Neuronal stem cell (in vitro differentiated cells): ENCODE measurements around the gene OR51T1.

Experiments
- DNase-seq: peaks from one replicate; pipeline ENCODE4 v3.0.0-alpha.2; 2013; ENCODE audit warnings: low spot score
- H2AFZ ChIP-seq: one replicate; pipeline ENCODE4 v1.6.1; 2013; ENCODE audit warnings: mild to moderate bottlenecking, low read length, inconsistent platforms
- H2AK5ac ChIP-seq: 2 replicates; pipeline ENCODE4 v1.6.1; 2013; ENCODE audit warnings: low read depth, mild to moderate bottlenecking, inconsistent platforms, low read length, moderate library complexity, mixed read lengths
- H2BK120ac ChIP-seq: 2 replicates; pipeline ENCODE4 v1.6.1; 2013; ENCODE audit warnings: low read depth, mild to moderate bottlenecking, inconsistent platforms, low read length, moderate library complexity, mixed read lengths
- H2BK12ac ChIP-seq: one replicate; pipeline ENCODE4 v1.6.1; 2013; ENCODE audit warnings: low read length, inconsistent platforms
- H2BK15ac ChIP-seq: 2 replicates; pipeline ENCODE4 v1.6.1; 2013; ENCODE audit warnings: mild to moderate bottlenecking, low read length, inconsistent platforms, mixed read lengths
- H2BK5ac ChIP-seq: one replicate; pipeline ENCODE4 v1.6.1; 2013; ENCODE audit warnings: inconsistent platforms, mild to moderate bottlenecking, low read length, moderate library complexity
- H3K14ac ChIP-seq: one replicate; pipeline ENCODE4 v1.6.1; 2013; ENCODE audit warnings: low read length, inconsistent platforms
- H3K18ac ChIP-seq: 2 replicates; pipeline ENCODE4 v1.6.1; 2013; ENCODE audit warnings: low read length, inconsistent platforms
- H3K23ac ChIP-seq: 2 replicates; pipeline ENCODE4 v1.6.1; 2013; ENCODE audit warnings: low read depth, mild to moderate bottlenecking, mixed read lengths, low read length, inconsistent platforms; ENCODE audit not compliant: poor library complexity
- H3K27ac ChIP-seq: replicated peaks from 3 replicates; pipeline ENCODE4 v1.5.1; 2013; ENCODE audit warnings: low read length, inconsistent platforms
- H3K27me3 ChIP-seq, 3 experiments: 2 replicates each; pipeline ENCODE4 v1.6.1; 2013; ENCODE audit warnings: low read length in 3 of 3, mild to moderate bottlenecking in 2 of 3, inconsistent platforms in 1 of 3, low read depth in 1 of 3, mixed read lengths in 1 of 3, moderate library complexity in 1 of 3; ENCODE audit not compliant: control insufficient read depth in 3 of 3, insufficient read depth in 3 of 3
- H3K36me3 ChIP-seq, 2 donors: replicated peaks in 1 of 2; 2 replicates each; pipeline ENCODE4 v1.6.1; 2013; ENCODE audit warnings: low read length in 2 of 2; ENCODE audit not compliant: control insufficient read depth in 2 of 2, insufficient read depth in 2 of 2
- H3K4ac ChIP-seq: 2 replicates; pipeline ENCODE4 v1.6.1; 2013; ENCODE audit warnings: inconsistent platforms, mild to moderate bottlenecking, low read length, moderate library complexity
- H3K4me1 ChIP-seq, 2 donors: 1 replicate in 1 of 2; 2 replicates in 1 of 2; pipeline ENCODE4 v1.6.1; 2013; ENCODE audit warnings: low read length in 2 of 2, low read depth in 1 of 2; ENCODE audit not compliant: control insufficient read depth in 2 of 2, insufficient read depth in 1 of 2
- H3K4me2 ChIP-seq: one replicate; pipeline ENCODE4 v1.6.1; 2013; ENCODE audit warnings: mild to moderate bottlenecking, low read length, inconsistent platforms; ENCODE audit not compliant: insufficient read depth, poor library complexity, severe bottlenecking
- H3K4me3 ChIP-seq, 2 donors: 2 replicates each; pipeline ENCODE4 v1.5.1; 2013; ENCODE audit warnings: low read length in 2 of 2, mild to moderate bottlenecking in 2 of 2, inconsistent platforms in 1 of 2, moderate library complexity in 1 of 2
- H3K79me1 ChIP-seq: one replicate; pipeline ENCODE4 v1.6.1; 2013; ENCODE audit warnings: low read depth, mild to moderate bottlenecking, inconsistent platforms, low read length, moderate library complexity
- H3K9ac ChIP-seq: one replicate; pipeline ENCODE4 v1.6.1; 2013; ENCODE audit warnings: mild to moderate bottlenecking, low read depth, low read length, inconsistent platforms; ENCODE audit not compliant: poor library complexity
- H3K9me3 ChIP-seq, 2 donors: replicated peaks in 1 of 2; 2 replicates each; pipeline versions ENCODE3 to v1.6.1; 2013; ENCODE audit warnings: low read length in 2 of 2, mild to moderate bottlenecking in 2 of 2, inconsistent platforms in 1 of 2, low read depth in 1 of 2, mixed read lengths in 1 of 2, moderate library complexity in 1 of 2; ENCODE audit not compliant: control insufficient read depth in 2 of 2, insufficient read depth in 1 of 2
- H4K8ac ChIP-seq: one replicate; pipeline ENCODE4 v1.6.1; 2013; ENCODE audit warnings: low read depth, mild to moderate bottlenecking, inconsistent platforms, low read length, moderate library complexity
- H4K91ac ChIP-seq: one replicate; pipeline ENCODE4 v1.6.1; 2013; ENCODE audit warnings: low read length, low read depth, mild to moderate bottlenecking, inconsistent platforms; ENCODE audit not compliant: poor library complexity
- WGBS, 2 donors: extraction: QIAGEN DNeasy Blood & Tissue Kit; methylation state at CpG; one replicate each; pipeline ENCODE4 v1.1.7; 2013; ENCODE audit warnings: missing lambda C conversion rate in 2 of 2, mixed read lengths in 1 of 2; ENCODE audit not compliant: insufficient read length in 2 of 2, insufficient replicate concordance in 1 of 2; ENCODE audit errors: extremely low coverage in 2 of 2; 5-methylcytosine and 5-hydroxymethylcytosine counted together

The OR51T1 gene

GRCh38 chr11:4887591-4887990 lies 5.9 kb downstream of the OR51T1 start:
- Histone ChIP-seq H3K27me3 (no peaks in the 10 kb centered on the region), H3K27ac (no peak overlapping the region), H3K4me3 (no peak overlapping the region), H2BK5ac (no peak overlapping the region), H3K4ac (no peak overlapping the region), H3K18ac (no peak overlapping the region), H3K4me2 (no peak overlapping the region), H2BK15ac (no peak overlapping the region), H2BK120ac (no peak overlapping the region), H3K79me1 (no peaks in the 10 kb centered on the region), H4K91ac (no peak overlapping the region), H3K9me3 (no peaks in the 10 kb centered on the region), H4K8ac (no peak overlapping the region), H3K36me3 (no peaks in the 10 kb centered on the region), H3K4me1 (no peaks in the 10 kb centered on the region), H2AK5ac (no peak overlapping the region), H3K9ac (no peak overlapping the region), H2AFZ (no peak overlapping the region), H3K23ac (no peak overlapping the region), H3K14ac (no peak overlapping the region), H2BK12ac (no peak overlapping the region)
- no peak for DNase-seq
- no CpG with 5 or more reads among the region's 1 CpG for WGBS, 2 donors

- H3K14ac ChIP-seq, result no peak overlapping the region
- no peak overlapping the region for H2AFZ ChIP-seq
- no peak overlapping the region for H3K4me2 ChIP-seq
- H3K4ac ChIP-seq, result no peak overlapping the region
- H3K4me1 ChIP-seq, result no peaks in the 10 kb centered on the region
- no peak overlapping the region for H2BK15ac ChIP-seq
- no peak overlapping the region for H3K9ac ChIP-seq
- no peak overlapping the region for H2BK120ac ChIP-seq
- no peak overlapping the region for H3K4me3 ChIP-seq
- no peak overlapping the region for H3K18ac ChIP-seq
- H2BK12ac ChIP-seq, result no peak overlapping the region
- no peaks in the 10 kb centered on the region for H3K79me1 ChIP-seq
- WGBS, 2 donors, result no CpG with 5 or more reads among the region's 2 CpGs
- no peak overlapping the region for H2AK5ac ChIP-seq
- no peaks in the 10 kb centered on the region for H3K27me3 ChIP-seq
- H4K8ac ChIP-seq, result no peak overlapping the region
- DNase-seq, result no peak
- H2BK5ac ChIP-seq, result no peak overlapping the region
- no peak overlapping the region for H4K91ac ChIP-seq
- H3K9me3 ChIP-seq, result no peaks in the 10 kb centered on the region
- no peak overlapping the region for H3K27ac ChIP-seq
- no peaks in the 10 kb centered on the region for H3K36me3 ChIP-seq
- no peak overlapping the region for H3K23ac ChIP-seq
Measured at GRCh38 chr11:4890279-4890678, 8.6 kb downstream of the OR51T1 start.

GRCh38 chr11:4891996-4892640 lies 10.4 kb downstream of the OR51T1 start:
- Histone ChIP-seq H2BK5ac (no peak overlapping the region), H3K23ac (no peak overlapping the region), H2BK12ac (no peak overlapping the region), H2BK120ac (no peak overlapping the region), H2AK5ac (no peak overlapping the region), H3K27ac (no peak overlapping the region), H3K36me3 (no peaks in the 10 kb centered on the region), H3K79me1 (no peaks in the 10 kb centered on the region), H3K9ac (no peak overlapping the region), H2AFZ (no peak overlapping the region), H3K27me3 (no peaks in the 10 kb centered on the region), H4K8ac (no peak overlapping the region), H3K18ac (no peak overlapping the region), H3K4me3 (no peak overlapping the region), H4K91ac (no peak overlapping the region), H3K4me2 (no peak overlapping the region), H3K4me1 (no peaks in the 10 kb centered on the region), H3K14ac (no peak overlapping the region), H3K4ac (no peak overlapping the region), H2BK15ac (no peak overlapping the region), H3K9me3 (no peaks in the 10 kb centered on the region)
- WGBS, 2 donors, result no CpG with 5 or more reads among the region's 1 CpG
- DNase-seq, result no peak

- Histone ChIP-seq H3K4me2 (no peak within 1 kb of the TSS), H3K9me3 (no peaks in the 10 kb centered on the region), H3K14ac (no peak within 1 kb of the TSS)
Measured at GRCh38 chr11:4903484-4903883, 21.8 kb downstream of the OR51T1 start, which contains the start of gene OR51A7. Gene OR51A7 (plus strand): TSS chr11:4903783. CDS start chr11:4907370, 3,587 bp downstream.

More at GRCh38 chr11:4903484-4903883, 21.8 kb downstream of the OR51T1 start, which contains the start of gene OR51A7:
- Histone ChIP-seq H2BK120ac (no peak within 1 kb of the TSS), H4K8ac (no peak within 1 kb of the TSS), H4K91ac (no peak within 1 kb of the TSS), H3K27me3 (no peaks in the 10 kb centered on the region), H3K4me3 (no peak within 1 kb of the TSS), H3K18ac (no peak within 1 kb of the TSS), H3K36me3 (no peaks in the 10 kb centered on the region), H2AFZ (no peak within 1 kb of the TSS), H2BK12ac (no peak within 1 kb of the TSS), H2AK5ac (no peak within 1 kb of the TSS), H3K79me1 (no peaks in the 10 kb centered on the region), H3K4me1 (no peaks in the 10 kb centered on the region), H3K9ac (no peak within 1 kb of the TSS), H3K4ac (no peak within 1 kb of the TSS), H3K27ac (no peak within 1 kb of the TSS), H3K23ac (no peak within 1 kb of the TSS), H2BK15ac (no peak within 1 kb of the TSS), H2BK5ac (no peak within 1 kb of the TSS)
- DNase-seq, result no peak
